Fibroblast of pulmonary artery (primary cell): ENCODE measurements around the gene KRT2.

Experiments
- DNase-seq: peaks from one replicate; pipeline ENCODE4 v3.0.0-alpha.2; 2010; ENCODE audit warnings: low read depth
- H3K4me3 ChIP-seq: replicated peaks from 2 replicates; pipeline ENCODE4 v1.5.1; 2011; ENCODE audit warnings: low read depth, mild to moderate bottlenecking, control low read depth, low read length, moderate library complexity
- CTCF ChIP-seq: IDR thresholded peaks from 2 replicates; pipeline ENCODE4 v1.5.1; 2011; ENCODE audit warnings: mild to moderate bottlenecking, control low read depth, low read length, inconsistent platforms; ENCODE audit errors: missing control alignments

The KRT2 gene

GRCh38 chr12:52685406-52685890 lies 33.4 kb upstream of the KRT2 start:
- TF ChIP-seq CTCF: no peak
- DNase-seq: no peak
- H3K4me3 ChIP-seq: no peak overlapping the region

GRCh38 chr12:52684431-52684830 lies 32.4 kb upstream of the KRT2 start:
- no peak for TF ChIP-seq CTCF
- H3K4me3 ChIP-seq: no peak overlapping the region

DNA sequence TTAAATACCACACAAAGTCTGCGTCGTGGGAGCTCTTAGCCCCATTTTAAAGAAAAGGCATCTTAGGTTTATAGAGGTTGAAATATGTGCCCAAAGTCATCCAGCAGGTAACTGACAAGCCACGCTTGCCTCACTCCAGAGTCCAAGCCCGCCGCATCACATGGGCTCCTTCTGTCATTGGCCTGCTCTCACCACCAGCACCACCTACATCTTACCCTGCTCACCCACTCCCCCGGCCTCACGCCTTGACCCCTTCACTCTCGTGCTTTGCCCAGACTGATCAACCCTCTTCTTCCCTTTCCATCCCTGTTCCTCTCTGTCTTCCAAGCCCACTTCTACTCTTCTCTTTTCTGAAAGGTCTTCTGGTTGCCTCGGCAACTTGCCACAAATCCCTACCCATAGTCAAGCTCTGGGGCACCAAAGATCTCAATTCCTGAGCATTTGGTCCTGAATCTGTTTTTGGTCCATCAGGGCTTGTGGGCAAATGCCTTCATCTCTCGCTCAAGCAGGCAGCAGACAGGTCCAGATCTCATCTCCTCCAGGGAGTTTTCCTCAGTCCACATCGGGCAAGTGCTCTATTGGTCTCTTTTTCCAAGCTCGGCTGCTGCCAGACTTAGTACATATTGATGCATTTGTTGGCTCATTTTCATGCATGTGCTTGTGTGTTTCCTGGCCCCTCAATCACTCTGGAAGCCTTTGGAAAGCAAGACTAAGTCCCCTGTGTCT lies 31.7 kb upstream of the KRT2 start:
- DNase-seq: no peak
- H3K4me3 ChIP-seq: no peak overlapping the region
- no peak for TF ChIP-seq CTCF

More at GRCh38 chr12:52684431-52684830, 32.4 kb upstream of the KRT2 start:
- DNase-seq: no peak

- DNase-seq: no peak
- TF ChIP-seq CTCF: no peak
- no peak overlapping the region for H3K4me3 ChIP-seq
These were observed 31.0 kb upstream of the KRT2 start for GRCh38 chr12:52682938-52683574.

DNA sequence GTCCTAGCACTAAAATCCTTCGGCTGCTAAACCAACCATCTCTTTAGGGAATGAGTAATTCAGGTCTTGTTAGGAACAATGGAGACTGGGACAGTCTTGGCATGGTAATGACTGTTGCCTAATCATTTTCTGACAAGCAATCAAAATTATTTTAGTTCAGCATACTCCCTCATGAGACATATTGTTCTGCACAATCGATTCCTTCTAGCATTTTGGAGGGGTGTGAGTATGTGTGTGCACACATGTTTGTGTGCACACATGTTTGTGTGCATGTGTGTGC lies 30.3 kb upstream of the KRT2 start:
- no peak overlapping the region for H3K4me3 ChIP-seq
- TF ChIP-seq CTCF: no peak
- DNase-seq: peak; percentile 56

- no peak for TF ChIP-seq CTCF
- DNase-seq: no peak
- no peak overlapping the region for H3K4me3 ChIP-seq
These were observed 29.7 kb upstream of the KRT2 start for GRCh38 chr12:52681526-52682380.
